ENCODE measurements around the gene SRRM2. TPM values are rescaled to one million over a fixed set of nuclear protein-coding genes. Genes with fewer than 3 reads are reported as not detected.

Gene SRRM2
- total and polyA plus RNA-seq, 9 of the 15 experiments (the other 6 are each of a cell fraction or from before 2014, with no cell fraction given): 26.7 to 563 (median 81.1) TPM

- Histone ChIP-seq H3K4me3 (no peak overlapping the region), H3K79me2 (ENCODE audit: control insufficient read depth, insufficient read depth, low read length) (no peaks in the 10 kb centered on the region), H4K20me1 (replicated peaks; ENCODE audit: control insufficient read depth, insufficient read depth, low read length) (no peaks in the 10 kb centered on the region; the same call in 1 of the 2 replicates), H3K4me2 (ENCODE audit: insufficient read depth, low read length) (no peak overlapping the region), H3K9me1 (ENCODE audit: control insufficient read depth, insufficient read depth, low read length) (peaks cover 2% of the 10 kb centered on the region), H3K27ac (ENCODE audit: extremely low read depth, low read depth, low read length) (no peak overlapping the region), H3K9me3 (replicated peaks; ENCODE audit: control insufficient read depth, insufficient read depth, low read depth, low read length) (no peaks in the 10 kb centered on the region), H3K9ac (ENCODE audit: insufficient read depth in 1 of 2, low read depth in 2 of 2, low read length in 2 of 2) (peak overlapping the region in 1 of 2 experiments; percentile 45; a peak in 1 of 4 replicates), H2AFZ (ENCODE audit: low read depth, low read length) (no peak overlapping the region), H3K36me3 (ENCODE audit: control insufficient read depth, insufficient read depth, low read length) (peaks cover 80% of the 10 kb centered on the region; the same call in 2 of the 3 replicates), H3K27me3 (ENCODE audit: control insufficient read depth in 2 of 2, insufficient read depth in 2 of 2, low read length in 2 of 2) (no peaks in the 10 kb centered on the region), H3K4me1 (replicated peaks in 1 of 2; ENCODE audit: control insufficient read depth in 2 of 2, insufficient read depth in 2 of 2, low read length in 2 of 2) (peaks cover 0 to 37% of the 10 kb centered on the region in 2 experiments; a peak in 1 of 5 replicates)
- in situ Hi-C loops (cut with MboI) (no loop called here), intact Hi-C loops (cut with micrococcal nuclease) (no loop called here)
- no peak for FAIRE-seq
- no peak for ATAC-seq
- 0 out of 2 replicates have a peak, but pooled peaks have one; percentile 15 for TF ChIP-seq ZKSCAN1 (IDR thresholded peaks at IDR 0.05; ENCODE audit: low read depth, low read length)
- TF ChIP-seq ETV1 (tag; conservative IDR thresholded peaks at IDR 0.05; ENCODE audit: low read depth): no peak
- WGBS (ENCODE audit: insufficient coverage, low coverage, missing lambda C conversion rate): 89% methylated on average over 23 of the region's 28 CpGs
- no peak for DNase-seq (ENCODE audit: extremely low read depth in 1 of 4, low spot score in 3 of 4)
- CTCF ChIA-PET (ENCODE audit: low intra/inter-chr PET ratio): no interaction called here
- POLR2A ChIA-PET: interaction anchor here (1.0 to 1.8 kb wide), 3 partner anchors 9 to 16 kb away, joined by 3 to 5 read pairs (median 4); no protein-coding TSS in a partner anchor
- BruUV-seq (replicated peaks): no TSS peak
These were observed 49.3 kb upstream of the SRRM2 start for GRCh38 chr16:2702871-2703745.
